ENCODE measurements around the gene TNXB. TPM values are rescaled to one million over a fixed set of nuclear protein-coding genes. Genes with fewer than 3 reads are reported as not detected.
"Not testable (repeated sequence)": the region's sequence is repeated elsewhere in the genome, so short reads cannot be mapped to it uniquely, and the experiment has no call there.

Gene TNXB
- polyA plus RNA-seq, 1 donor from 2014 or later: 3.3 TPM

- TF ChIP-seq EZH2 (IDR thresholded peaks at IDR 0.05; ENCODE audit: borderline replicate concordance, insufficient read depth, low read length, poor library complexity, severe bottlenecking) (no peak), MXI1 (conservative IDR thresholded peaks at IDR 0.05; ENCODE audit: poor library complexity, severe bottlenecking) (no peak), CTCF (IDR thresholded peaks at IDR 0.05; ENCODE audit: poor library complexity, severe bottlenecking) (no peak), SMC3 (conservative IDR thresholded peaks at IDR 0.05; ENCODE audit: poor library complexity) (no peak), REST (IDR thresholded peaks at IDR 0.05; ENCODE audit: borderline replicate concordance) (no peak), RAD21 (conservative IDR thresholded peaks at IDR 0.05) (no peak), POLR2AphosphoS5 (IDR thresholded peaks at IDR 0.05) (no peak), TAF1 (IDR thresholded peaks at IDR 0.05; ENCODE audit: low read depth) (no peak), EP300 (conservative IDR thresholded peaks at IDR 0.05; ENCODE audit: poor library complexity, severe bottlenecking) (no peak)
- Histone ChIP-seq H3K9ac (ENCODE audit: low read length) (no peak overlapping the region), H3K27me3 (ENCODE audit: insufficient read depth, low read depth, low read length) (peaks cover 40% of the 10 kb centered on the region), H3K9me3 (ENCODE audit: low read length) (no peaks in the 10 kb centered on the region), H3K4me3 (ENCODE audit: low read length) (no peak overlapping the region), H2AFZ (ENCODE audit: low read depth, low read length) (no peak overlapping the region), H3K36me3 (ENCODE audit: insufficient read depth, low read length) (no peaks in the 10 kb centered on the region), H3K79me2 (replicated peaks; ENCODE audit: insufficient read depth, low read length) (no peaks in the 10 kb centered on the region), H3F3A (ENCODE audit: insufficient read depth, low read length, poor library complexity, severe bottlenecking) (no peaks in the 10 kb centered on the region), H3K4me2 (ENCODE audit: low read length) (no peak overlapping the region), H3K9me2 (ENCODE audit: insufficient read depth, low read length) (no peaks in the 10 kb centered on the region), H4K20me1 (ENCODE audit: insufficient read depth) (no peaks in the 10 kb centered on the region), H3K27ac (ENCODE audit: low read length) (no peak overlapping the region)
Measured at GRCh38 chr6:32146687-32147086, 37.5 kb upstream of the TNXB start.

- TF ChIP-seq SMC3 (conservative IDR thresholded peaks at IDR 0.05; ENCODE audit: poor library complexity) (no peak), REST (IDR thresholded peaks at IDR 0.05; ENCODE audit: borderline replicate concordance) (no peak), MXI1 (conservative IDR thresholded peaks at IDR 0.05; ENCODE audit: poor library complexity, severe bottlenecking) (no peak), TAF1 (IDR thresholded peaks at IDR 0.05; ENCODE audit: low read depth) (no peak), CTCF (IDR thresholded peaks at IDR 0.05; ENCODE audit: poor library complexity, severe bottlenecking) (no peak), POLR2AphosphoS5 (IDR thresholded peaks at IDR 0.05) (no peak)
- no peaks in the 10 kb centered on the region for H3K79me2 ChIP-seq (replicated peaks; ENCODE audit: insufficient read depth, low read length)
- H3K36me3 ChIP-seq (ENCODE audit: insufficient read depth, low read length): no peaks in the 10 kb centered on the region
- no peak overlapping the region for H3K4me3 ChIP-seq (ENCODE audit: low read length)
- H3K27me3 ChIP-seq (ENCODE audit: insufficient read depth, low read depth, low read length): peaks cover 36% of the 10 kb centered on the region
- no peaks in the 10 kb centered on the region for H3F3A ChIP-seq (ENCODE audit: insufficient read depth, low read length, poor library complexity, severe bottlenecking)
- no peaks in the 10 kb centered on the region for H4K20me1 ChIP-seq (ENCODE audit: insufficient read depth)
- H3K27ac ChIP-seq (ENCODE audit: low read length): no peak overlapping the region
- no peak overlapping the region for H2AFZ ChIP-seq (ENCODE audit: low read depth, low read length)
- H3K9me2 ChIP-seq (ENCODE audit: insufficient read depth, low read length): no peaks in the 10 kb centered on the region
- no peaks in the 10 kb centered on the region for H3K9me3 ChIP-seq (ENCODE audit: low read length)
- H3K9ac ChIP-seq (ENCODE audit: low read length): no peak overlapping the region
- H3K4me2 ChIP-seq (ENCODE audit: low read length): no peak overlapping the region
Measured at GRCh38 chr6:32146287-32146686, 37.1 kb upstream of the TNXB start.

- not testable (repeated sequence) for H3K9me3 ChIP-seq (ENCODE audit: low read length); H3K4me3 ChIP-seq (ENCODE audit: low read length); H3K9ac ChIP-seq (ENCODE audit: low read length); H3K9me2 ChIP-seq (ENCODE audit: insufficient read depth, low read length); H3K4me2 ChIP-seq (ENCODE audit: low read length); H3K79me2 ChIP-seq (replicated peaks; ENCODE audit: insufficient read depth, low read length); H3K27ac ChIP-seq (ENCODE audit: low read length); H3K36me3 ChIP-seq (ENCODE audit: insufficient read depth, low read length); H4K20me1 ChIP-seq (ENCODE audit: insufficient read depth); H3F3A ChIP-seq (ENCODE audit: insufficient read depth, low read length, poor library complexity, severe bottlenecking); H2AFZ ChIP-seq (ENCODE audit: low read depth, low read length)
- peaks cover 15% of the 10 kb centered on the region for H3K27me3 ChIP-seq (ENCODE audit: insufficient read depth, low read depth, low read length)
Measured at GRCh38 chr6:32144238-32144637, 35.1 kb upstream of the TNXB start.

All from neural cell (in vitro differentiated cells).